ENCODE measurements around the gene EZR.

The EZR gene

GRCh38 chr6:158789115-158789917, 29.9 kb downstream of the EZR start:
- in situ Hi-C loops (cut with MboI; ENCODE audit: low sequenced_read_pairs, unreplicated experiment) = no loop called here

GRCh38 chr6:158787395-158787794, 31.8 kb downstream of the EZR start:
- in situ Hi-C loops (cut with MboI; ENCODE audit: low sequenced_read_pairs, unreplicated experiment) = no loop called here
- no peak for TF ChIP-seq CTCF (IDR thresholded peaks at IDR 0.05; ENCODE audit: borderline replicate concordance, control extremely low read depth, extremely low read depth, insufficient read depth, missing control alignments)
- DNase-seq (ENCODE audit: low spot score) = no peak

More at GRCh38 chr6:158789115-158789917, 29.9 kb downstream of the EZR start:
- no peak for DNase-seq (ENCODE audit: low spot score)
- no peak for TF ChIP-seq CTCF (IDR thresholded peaks at IDR 0.05; ENCODE audit: borderline replicate concordance, control extremely low read depth, extremely low read depth, insufficient read depth, missing control alignments)

DNA sequence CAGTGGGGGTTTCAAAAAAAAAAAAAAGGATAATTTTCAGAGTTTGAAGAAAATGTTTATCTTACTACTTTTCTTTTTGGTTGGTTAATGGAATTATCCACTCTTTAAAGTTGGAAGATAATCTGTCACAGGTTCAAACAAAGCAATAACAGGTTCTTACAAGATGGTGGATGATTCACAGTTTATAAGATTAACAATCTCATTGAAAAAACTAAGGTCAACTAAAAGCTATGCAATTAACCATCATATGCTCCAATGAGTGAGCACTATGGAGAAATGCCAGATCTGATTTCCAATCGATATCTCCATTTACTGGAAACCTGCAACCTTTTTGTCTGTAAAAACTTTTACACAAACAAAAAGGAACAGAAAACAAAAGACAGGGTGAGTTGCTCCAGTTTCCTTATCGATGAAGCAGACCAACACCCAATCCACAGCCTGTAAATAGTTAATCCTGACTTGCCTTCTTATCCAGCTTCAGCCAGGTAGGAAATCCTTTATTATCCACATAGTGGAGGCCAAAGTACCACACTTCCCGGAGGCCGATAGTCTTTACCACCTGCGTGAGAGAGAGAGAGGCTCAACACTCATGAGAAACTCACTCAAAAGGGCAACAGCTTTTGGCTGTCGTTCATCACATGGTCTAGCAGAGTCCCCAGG, 32.4 kb downstream of the EZR start:
- TF ChIP-seq CTCF (IDR thresholded peaks at IDR 0.05; ENCODE audit: borderline replicate concordance, control extremely low read depth, extremely low read depth, insufficient read depth, missing control alignments) = no peak
- DNase-seq (ENCODE audit: low spot score) = no peak
- in situ Hi-C loops (cut with MboI; ENCODE audit: low sequenced_read_pairs, unreplicated experiment) = no loop called here

DNA sequence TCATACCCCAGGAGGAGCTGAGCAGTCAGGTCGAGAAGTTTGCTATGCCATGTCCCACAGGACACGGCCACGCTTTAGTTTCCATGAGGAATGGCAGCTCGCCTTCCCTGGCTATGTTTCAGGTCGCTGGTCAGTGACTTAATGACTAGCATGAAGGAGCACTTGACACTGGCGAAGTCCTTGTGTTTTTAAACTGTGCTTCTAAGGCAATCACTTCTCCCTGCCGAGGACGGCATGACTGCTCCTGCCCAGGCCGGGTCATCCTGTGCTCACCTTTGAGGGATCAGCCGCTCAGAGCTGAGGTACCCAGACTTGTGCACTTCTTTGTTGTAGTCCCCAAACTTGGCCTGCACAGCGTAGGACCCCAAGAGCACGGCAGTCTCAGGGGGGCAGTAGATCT, 34.1 kb downstream of the EZR start:
- no peak for TF ChIP-seq CTCF (IDR thresholded peaks at IDR 0.05; ENCODE audit: borderline replicate concordance, control extremely low read depth, extremely low read depth, insufficient read depth, missing control alignments)
- in situ Hi-C loops (cut with MboI; ENCODE audit: low sequenced_read_pairs, unreplicated experiment) = no loop called here
- no peak for DNase-seq (ENCODE audit: low spot score)

GRCh38 chr6:158784505-158784904, 34.7 kb downstream of the EZR start:
- no peak for TF ChIP-seq CTCF (IDR thresholded peaks at IDR 0.05; ENCODE audit: borderline replicate concordance, control extremely low read depth, extremely low read depth, insufficient read depth, missing control alignments)
- no peak for DNase-seq (ENCODE audit: low spot score)
- in situ Hi-C loops (cut with MboI; ENCODE audit: low sequenced_read_pairs, unreplicated experiment) = no loop called here

DNA sequence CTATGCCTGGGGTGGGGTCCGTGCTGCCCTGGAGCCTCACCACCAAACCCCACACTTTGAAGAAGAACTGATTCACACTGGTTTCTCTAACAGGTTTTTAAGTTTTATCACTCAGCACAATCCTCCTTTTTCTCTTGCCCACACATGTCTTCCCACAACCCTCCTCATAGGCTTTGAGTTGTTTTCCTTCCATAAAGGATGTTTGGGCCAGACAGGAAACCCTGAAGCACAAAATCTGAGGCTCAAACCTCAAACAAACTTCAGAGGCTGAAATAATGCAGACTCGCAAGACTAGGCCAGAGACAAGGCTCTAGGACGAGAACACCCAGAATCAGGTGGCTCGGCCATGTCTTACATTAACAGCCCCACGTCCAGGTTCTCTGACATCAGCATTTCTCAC, 35.3 kb downstream of the EZR start:
- no peak for TF ChIP-seq CTCF (IDR thresholded peaks at IDR 0.05; ENCODE audit: borderline replicate concordance, control extremely low read depth, extremely low read depth, insufficient read depth, missing control alignments)
- in situ Hi-C loops (cut with MboI; ENCODE audit: low sequenced_read_pairs, unreplicated experiment) = no loop called here
- DNase-seq (ENCODE audit: low spot score) = no peak
